Inflammatory macrophage treated with lipopolysaccharide for 4 hours (primary cell): ENCODE measurements around the gene KLHDC9.
"Not testable (repeated sequence)": the region's sequence is repeated elsewhere in the genome, so short reads cannot be mapped to it uniquely, and the experiment has no call there.

Experiments
- DNase-seq: peaks from one replicate; pipeline ENCODE4 v3.0.0-alpha.2; 2020

KLHDC9 gene

DNA sequence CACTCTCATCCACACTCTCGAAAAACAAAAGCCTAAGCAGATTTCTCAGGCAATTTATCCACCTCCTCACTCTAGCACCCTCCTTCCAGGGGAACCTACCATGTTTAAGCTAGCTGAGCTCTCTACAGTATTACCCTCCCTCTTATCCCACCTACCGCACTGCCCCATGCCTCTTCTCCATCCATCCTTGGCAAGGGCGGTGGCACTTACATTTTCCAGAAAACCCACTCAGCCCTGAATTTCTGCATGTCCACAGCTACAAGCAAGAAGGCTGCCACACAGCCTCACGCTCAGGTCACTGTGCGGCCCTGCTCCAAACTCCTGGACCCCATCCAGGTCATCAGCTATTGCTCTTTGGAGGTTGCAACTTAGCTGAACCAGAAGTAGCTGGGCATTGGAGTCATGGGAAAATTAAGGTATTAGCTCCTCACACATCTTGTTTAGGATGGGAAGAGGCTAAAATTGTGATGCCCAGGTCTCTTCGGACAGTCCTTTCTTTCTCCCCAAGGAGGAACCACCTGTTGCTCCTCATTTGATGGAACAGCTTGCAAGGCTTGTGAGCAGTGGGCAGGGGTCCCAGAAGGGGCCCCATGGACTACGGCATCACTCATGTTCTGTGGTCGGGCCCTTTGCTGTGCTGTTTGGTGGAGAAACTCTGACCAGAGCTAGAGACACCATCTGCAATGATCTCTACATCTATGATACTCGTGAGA, 1.1 kb downstream of the KLHDC9 start:
- DNase-seq = no peak

- no peak for DNase-seq
These were observed 2.4 kb downstream of the KLHDC9 start for GRCh38 chr1:161100556-161100955.

GRCh38 chr1:161106431-161106830, 8.3 kb downstream of the KLHDC9 start:
- DNase-seq = peak; percentile 72

- DNase-seq = peak; percentile 66
These were observed 13.0 kb downstream of the KLHDC9 start for GRCh38 chr1:161111117-161111516.

- peak; percentile 59 for DNase-seq
These were observed 13.4 kb downstream of the KLHDC9 start for GRCh38 chr1:161111527-161111926.

- no peak for DNase-seq
These were observed 15.8 kb downstream of the KLHDC9 start for GRCh38 chr1:161113915-161114314.

DNA sequence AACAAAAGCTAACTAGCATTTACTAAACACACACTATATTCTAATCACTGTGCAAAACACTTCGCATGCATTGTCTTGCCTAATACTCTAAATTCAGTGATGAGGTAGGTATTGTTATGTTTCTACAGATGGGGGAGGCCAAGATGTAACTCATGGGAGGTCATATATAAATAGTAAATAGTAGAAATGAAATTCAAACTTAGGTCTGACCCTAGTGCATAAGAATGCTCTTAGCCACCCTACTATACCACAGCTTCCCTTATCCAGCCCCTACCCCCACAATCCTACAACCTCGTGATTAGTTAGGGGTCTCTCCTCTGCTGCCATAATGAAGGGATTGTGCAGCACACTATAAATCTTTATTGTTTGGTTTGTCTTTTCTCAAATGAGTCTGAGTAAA, 16.4 kb downstream of the KLHDC9 start:
- DNase-seq = no peak

GRCh38 chr1:161115132-161115711, 17.1 kb downstream of the KLHDC9 start:
- DNase-seq = peak; percentile 59

DNA sequence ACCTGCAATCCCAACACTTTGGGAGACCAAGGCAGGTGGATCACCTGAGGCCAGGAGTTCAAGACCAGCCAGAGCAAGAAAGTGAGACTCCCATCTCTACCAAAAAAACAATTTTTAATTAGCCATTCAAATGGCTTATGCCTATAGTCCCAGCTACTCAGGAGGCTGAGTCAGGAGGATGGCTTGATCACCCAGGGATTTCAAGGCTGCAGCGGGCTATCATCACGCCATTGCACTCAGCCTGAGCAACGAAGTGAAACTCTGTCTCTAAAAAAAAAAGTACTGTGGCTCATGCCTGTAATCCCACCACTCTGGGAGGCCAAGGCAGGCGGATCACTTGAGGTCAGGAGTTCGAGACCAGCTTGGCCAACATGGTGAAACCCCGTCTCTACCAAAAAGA, 17.8 kb downstream of the KLHDC9 start:
- not testable (repeated sequence) for DNase-seq

DNA sequence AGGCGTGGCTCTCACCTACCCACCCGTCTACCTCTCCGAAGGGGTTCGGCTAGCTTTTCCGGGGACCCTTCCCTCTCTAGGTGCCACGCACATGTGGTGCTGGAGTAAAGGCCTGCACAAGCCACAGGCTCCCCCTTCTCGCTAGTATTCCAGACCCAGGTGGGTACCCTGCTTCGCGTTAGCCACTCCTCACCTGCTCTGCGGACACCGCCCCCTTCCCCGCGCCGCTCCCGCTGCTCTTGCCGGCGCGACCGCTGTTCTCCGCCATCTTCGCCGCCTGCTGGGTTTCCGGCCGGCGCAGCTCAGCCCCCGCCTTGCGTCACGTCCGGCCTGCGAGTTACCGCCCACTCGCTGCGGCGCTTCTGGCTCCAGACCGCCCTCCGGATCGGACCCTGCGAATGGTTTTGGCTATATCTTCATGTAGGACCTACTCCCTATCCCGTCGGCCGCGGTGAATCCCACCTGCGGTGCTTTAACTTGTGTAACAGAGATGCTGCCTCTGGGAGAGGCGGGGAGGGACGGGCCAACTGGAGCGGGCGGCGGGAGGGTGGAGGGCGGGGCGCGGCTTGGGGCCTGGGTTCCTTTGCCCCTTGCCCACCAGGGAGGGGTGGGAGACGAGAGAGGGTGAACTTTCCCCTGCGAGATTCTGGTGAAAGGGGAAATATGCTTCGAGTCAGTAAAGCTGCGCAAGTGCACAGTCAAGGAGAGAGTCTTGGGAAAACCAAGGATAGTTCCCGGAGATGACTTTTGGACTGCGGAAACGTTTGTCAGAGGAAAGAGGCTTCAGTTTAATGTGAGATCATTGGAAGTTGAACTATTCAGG, 19.8 kb downstream of the KLHDC9 start, which contains the start of the genes NIT1 and PFDN2:
TSS of gene NIT1 (plus strand) at position 347 of the 823 bp plus-strand sequence. CDS start at position 419, 72 bp downstream.
TSS of gene PFDN2 (minus strand) at position 279 of the 823 bp plus-strand sequence. CDS start at position 268, 11 bp downstream.
- DNase-seq = peak; percentile 88

DNA sequence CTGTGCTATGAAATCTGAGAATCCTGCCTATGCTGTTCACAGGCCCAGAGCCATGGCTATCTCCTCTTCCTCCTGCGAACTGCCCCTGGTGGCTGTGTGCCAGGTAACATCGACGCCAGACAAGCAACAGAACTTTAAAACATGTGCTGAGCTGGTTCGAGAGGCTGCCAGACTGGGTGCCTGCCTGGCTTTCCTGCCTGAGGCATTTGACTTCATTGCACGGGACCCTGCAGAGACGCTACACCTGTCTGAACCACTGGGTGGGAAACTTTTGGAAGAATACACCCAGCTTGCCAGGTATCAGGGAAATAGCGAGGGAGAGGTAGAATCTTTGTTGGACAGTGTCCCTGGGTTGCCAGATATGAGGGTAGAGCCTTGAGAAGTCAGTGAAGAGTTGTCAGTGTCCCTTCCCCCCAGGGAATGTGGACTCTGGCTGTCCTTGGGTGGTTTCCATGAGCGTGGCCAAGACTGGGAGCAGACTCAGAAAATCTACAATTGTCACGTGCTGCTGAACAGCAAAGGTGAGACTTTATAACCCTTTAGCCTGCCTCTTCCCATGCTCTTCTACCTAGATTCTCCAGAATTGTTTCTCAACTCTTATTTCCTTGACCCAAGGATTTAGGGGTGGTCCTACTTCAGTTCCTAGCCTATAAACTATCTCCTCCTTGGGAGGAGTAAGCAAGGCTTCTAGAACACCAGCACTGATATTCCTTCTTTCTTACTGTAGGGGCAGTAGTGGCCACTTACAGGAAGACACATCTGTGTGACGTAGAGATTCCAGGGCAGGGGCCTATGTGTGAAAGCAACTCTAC, 21.1 kb downstream of the KLHDC9 start:
- DNase-seq = peak; percentile 81

DNA sequence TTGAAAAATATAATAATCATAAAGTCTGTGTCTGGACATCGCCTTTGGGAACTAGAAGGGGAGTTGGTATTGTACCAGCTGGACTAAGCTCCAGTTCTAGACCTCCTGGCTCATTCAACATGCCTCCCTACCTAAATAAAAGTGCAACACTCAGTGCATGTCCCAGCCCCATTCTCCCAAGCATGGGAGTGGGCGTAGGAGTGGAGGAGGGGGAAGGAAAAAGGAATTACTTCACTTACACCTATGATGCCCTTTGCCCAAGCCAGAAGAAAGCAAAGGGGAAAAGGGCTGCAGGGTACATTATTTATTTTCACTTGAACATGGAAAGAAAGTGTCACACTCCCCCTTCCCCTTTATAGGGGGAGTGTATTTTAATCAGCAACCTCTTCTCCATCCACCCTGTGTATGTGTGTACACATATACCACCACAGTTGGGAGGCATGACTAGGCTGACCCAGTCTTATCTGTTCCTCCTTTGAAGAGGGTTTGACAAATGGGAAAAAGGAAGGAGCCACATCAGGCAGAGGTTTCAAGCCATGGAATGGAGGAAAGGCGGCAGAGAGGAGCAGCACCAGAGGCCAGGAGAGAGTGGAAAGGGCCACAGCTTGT, 23.0 kb downstream of the KLHDC9 start:
- DNase-seq = peak; percentile 47

DNA sequence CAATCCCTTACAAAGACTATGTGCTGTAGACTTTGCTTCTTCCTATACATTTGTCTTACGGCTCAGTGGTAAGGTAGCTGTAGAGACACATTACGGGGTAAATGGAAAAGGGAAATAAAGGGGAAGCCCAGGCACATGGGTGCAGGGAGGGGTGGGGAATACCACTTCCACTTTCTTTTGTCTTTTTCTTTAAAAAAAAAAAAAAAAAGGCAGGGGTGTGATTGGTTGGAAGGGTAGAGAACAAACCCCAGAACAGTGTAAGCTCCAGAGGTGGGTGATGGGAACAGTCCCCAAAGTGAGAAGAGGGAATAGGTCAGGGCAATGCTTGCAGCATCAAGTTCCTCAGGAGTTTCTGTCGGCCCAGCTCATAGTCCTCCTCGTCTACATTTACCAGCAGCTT, 23.7 kb downstream of the KLHDC9 start:
- peak; percentile 76 for DNase-seq

GRCh38 chr1:161122967-161123366, 24.8 kb downstream of the KLHDC9 start:
- DNase-seq = no peak

GRCh38 chr1:161127649-161128048, 29.5 kb downstream of the KLHDC9 start:
- peak; percentile 26 for DNase-seq

GRCh38 chr1:161128591-161129420, 30.6 kb downstream of the KLHDC9 start:
- no peak for DNase-seq

GRCh38 chr1:161130266-161130665, 32.1 kb downstream of the KLHDC9 start:
- DNase-seq = no peak

- DNase-seq = peak; percentile 18
These were observed 33.6 kb downstream of the KLHDC9 start for GRCh38 chr1:161131523-161132409.

DNA sequence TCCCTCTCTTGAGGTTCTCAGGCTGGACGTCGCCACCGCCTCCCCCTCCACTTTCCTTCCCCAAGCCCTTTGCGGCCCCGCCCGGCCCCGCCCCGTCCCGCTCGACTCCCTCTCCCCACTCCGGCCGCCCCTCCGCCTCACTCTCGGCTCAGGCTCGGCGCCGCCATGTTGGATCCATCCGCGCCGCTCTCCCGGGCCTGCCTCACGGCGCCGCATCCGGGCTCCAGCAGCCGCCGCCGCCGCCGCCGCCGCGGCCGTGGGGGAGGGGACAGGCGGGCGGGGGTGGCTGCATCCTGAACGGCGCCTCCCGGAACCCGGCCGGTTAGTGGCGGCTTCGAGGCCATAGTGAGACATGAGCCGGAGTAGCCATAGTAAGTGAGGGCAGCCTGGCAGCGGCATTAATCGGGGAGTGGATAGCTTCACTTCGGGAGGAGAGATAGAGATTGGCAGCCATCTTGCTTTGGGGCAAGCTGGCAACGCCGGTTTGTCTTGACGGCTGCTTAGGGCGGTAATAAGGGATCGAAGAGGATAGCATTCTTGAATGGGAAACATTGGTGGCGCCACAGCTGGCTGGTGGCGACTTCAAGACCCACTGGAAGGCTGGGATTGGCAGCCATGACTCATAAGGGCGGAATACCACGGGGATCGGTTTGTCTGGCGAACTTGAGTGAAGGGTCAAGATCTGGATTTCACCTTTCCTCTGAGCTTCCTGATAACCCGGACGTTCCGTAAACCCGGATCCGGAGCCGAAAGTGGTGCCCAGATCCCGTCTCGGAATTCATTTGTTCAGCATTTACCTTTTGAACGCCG, 34.5 kb downstream of the KLHDC9 start, which contains the start of gene DEDD:
TSS of gene DEDD (minus strand) at position 258 of the 810 bp plus-strand sequence. CDS start 8,205 bp downstream, outside the sequence.
- DNase-seq = peak; percentile 94
